Measurements from ENCODE around the gene SNCG.
"Not testable (repeated sequence)": the region's sequence is repeated elsewhere in the genome, so short reads cannot be mapped to it uniquely, and the experiment has no call there.

Gene SNCG

DNA sequence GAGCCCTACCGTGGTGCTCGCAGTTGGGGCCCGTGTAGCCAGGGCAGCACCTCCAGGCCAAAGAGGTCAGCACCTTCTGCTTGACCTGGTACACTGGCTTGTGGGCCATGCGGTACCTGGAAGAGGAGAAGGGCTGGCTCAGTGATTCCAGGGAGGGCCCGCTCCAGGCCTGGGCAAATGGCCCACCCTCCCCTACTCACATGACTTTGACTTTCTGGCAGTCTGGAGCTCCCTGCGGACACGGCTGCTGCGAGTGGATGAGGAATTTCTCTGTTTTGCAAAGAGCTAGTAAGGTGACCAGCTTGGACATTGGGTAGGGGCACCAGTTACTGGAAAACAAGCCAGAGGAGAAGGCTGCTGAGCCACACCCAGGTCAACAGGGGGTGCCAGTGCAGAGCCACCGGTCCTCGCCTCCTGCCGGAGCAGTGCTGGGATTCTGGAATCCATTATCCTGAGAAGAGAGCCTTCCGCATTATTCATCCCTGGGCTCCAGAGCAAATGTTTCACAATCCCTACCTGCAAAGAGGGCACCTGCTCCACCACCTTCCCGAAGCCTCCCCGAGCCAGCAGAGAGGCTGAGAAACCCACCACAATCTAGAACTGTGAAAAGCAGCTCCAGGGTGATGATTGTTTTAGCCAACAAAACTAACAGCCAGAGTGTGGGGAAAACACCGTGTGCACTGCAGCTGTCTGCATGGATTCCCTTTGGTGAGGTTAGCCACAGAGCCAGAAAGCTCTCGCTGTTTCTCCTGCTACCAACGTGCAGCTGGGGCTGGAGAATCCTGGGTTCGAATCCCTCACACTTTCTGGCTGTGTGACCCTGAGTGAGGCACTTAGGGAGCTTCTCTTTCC, 12.8 kb upstream of the SNCG start:
- Histone ChIP-seq H3K4me3 (ENCODE audit: low read depth, low read length) (no peak overlapping the region), H3K36me3 (ENCODE audit: control insufficient read depth, insufficient read depth, low read length) (no peaks in the 10 kb centered on the region), H3K4me1 (ENCODE audit: control insufficient read depth, insufficient read depth, low read length) (peaks cover 9% of the 10 kb centered on the region), H3K27ac (ENCODE audit: low read depth, low read length) (no peak overlapping the region), H3K9me3 (ENCODE audit: control insufficient read depth, insufficient read depth, low read depth, low read length) (peaks cover 2% of the 10 kb centered on the region; the same call in 1 of the 2 replicates), H3K9ac (ENCODE audit: low read length) (no peak overlapping the region), H3K27me3 (ENCODE audit: control insufficient read depth, insufficient read depth, low read length) (no peaks in the 10 kb centered on the region)

DNA sequence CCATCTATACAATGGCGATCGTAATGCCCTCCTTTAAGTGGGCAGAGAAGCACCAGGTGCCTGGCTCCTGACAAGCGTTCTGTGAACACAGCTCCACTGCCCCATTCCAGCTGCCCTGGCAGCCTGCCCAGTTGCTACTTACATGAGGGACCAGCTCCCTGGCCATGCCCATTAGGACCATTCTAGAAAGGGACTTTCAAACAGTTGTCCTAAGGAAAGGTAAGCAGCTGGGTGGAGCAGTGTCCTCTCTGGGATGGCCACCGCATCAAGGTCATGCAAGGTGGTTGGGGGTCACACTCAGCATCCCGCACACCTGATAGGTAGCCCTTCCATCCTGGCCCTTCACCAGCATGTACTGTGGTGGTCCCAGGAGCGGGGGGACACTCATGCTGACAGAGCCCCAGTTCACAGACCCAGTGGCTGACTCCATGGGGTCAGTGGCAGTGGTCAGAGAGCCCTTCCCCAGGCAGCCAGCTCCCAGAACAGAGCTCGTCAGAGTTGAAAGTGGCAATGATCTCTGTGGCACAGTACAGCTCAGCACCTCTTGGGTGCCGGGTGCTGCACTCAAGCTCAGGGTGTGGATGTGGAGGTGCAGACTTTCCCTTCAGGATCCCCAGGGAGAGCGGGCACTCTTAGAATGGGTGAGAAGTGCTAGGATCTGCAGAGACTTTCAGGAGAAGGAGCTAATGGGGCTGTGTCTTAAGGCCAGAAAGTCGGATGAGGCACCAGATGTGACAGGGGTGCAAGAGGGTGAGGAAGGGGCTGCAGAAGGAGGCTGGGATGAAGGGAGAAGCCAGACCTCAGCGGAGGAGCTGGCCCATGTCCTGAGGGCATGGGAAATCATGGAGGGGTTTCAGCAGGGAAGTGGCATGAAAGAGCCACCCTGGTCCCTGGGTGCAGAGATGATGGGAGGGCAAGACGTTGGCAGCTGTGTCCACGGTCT, 11.9 kb upstream of the SNCG start:
- no peak overlapping the region for H3K27ac ChIP-seq (ENCODE audit: low read depth, low read length)

DNA sequence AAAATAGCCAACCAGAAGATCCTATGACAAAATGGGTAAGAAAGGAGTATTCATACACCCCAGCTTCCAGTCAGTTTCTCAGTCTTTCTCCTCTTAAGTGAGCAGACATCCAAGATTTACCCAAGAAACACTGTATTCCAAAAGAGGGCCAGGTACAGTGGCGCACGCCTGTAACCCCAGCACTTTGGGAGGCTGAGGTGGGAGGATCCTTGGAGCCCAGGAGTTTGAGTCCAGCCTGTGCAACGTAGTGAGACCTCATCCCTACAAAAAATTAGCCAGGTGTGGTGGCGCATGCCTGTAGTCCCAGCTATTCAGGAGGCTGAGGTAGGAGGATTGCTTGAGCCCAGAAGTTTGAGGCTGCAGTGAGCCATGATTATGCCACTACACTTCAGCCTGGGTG, 10.6 kb upstream of the SNCG start:
- not testable (repeated sequence) for H3K9ac ChIP-seq (ENCODE audit: low read length); H3K4me3 ChIP-seq (ENCODE audit: low read depth, low read length); H3K4me1 ChIP-seq (ENCODE audit: control insufficient read depth, insufficient read depth, low read length); H3K27me3 ChIP-seq (ENCODE audit: control insufficient read depth, insufficient read depth, low read length); H3K27ac ChIP-seq (ENCODE audit: low read depth, low read length); H3K36me3 ChIP-seq (ENCODE audit: control insufficient read depth, insufficient read depth, low read length)
- peaks cover 20% of the 10 kb centered on the region for H3K9me3 ChIP-seq (ENCODE audit: control insufficient read depth, insufficient read depth, low read depth, low read length)

More for the DNA sequence above, 11.9 kb upstream of the SNCG start:
- peaks cover 8% of the 10 kb centered on the region; the same call in 1 of the 2 replicates for H3K9me3 ChIP-seq (ENCODE audit: control insufficient read depth, insufficient read depth, low read depth, low read length)
- H3K36me3 ChIP-seq (ENCODE audit: control insufficient read depth, insufficient read depth, low read length) = no peaks in the 10 kb centered on the region
- peaks cover 9% of the 10 kb centered on the region for H3K4me1 ChIP-seq (ENCODE audit: control insufficient read depth, insufficient read depth, low read length)
- H3K9ac ChIP-seq (ENCODE audit: low read length) = no peak overlapping the region
- H3K4me3 ChIP-seq (ENCODE audit: low read depth, low read length) = no peak overlapping the region
- H3K27me3 ChIP-seq (ENCODE audit: control insufficient read depth, insufficient read depth, low read length) = no peaks in the 10 kb centered on the region

DNA sequence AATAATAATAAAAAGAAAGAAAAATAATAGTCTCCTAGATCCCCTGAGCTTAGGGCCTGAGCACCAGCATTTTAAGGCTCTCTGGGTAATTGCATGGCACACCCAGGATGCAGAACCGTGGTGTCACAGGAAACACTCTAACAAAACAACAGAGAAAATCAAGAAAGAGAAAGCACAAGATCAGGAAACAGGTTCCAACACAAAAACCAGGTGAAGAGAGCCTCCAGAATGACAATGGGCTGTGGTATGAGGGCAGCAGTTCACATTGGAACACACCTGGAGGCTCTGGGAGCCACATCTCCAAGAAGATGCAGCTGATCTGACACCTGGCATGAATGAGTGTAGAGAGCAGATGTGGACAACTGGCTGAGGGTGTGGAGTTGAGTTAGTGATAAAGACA, 8.1 kb upstream of the SNCG start:
- Histone ChIP-seq H3K9me3 (ENCODE audit: control insufficient read depth, insufficient read depth, low read depth, low read length) (peaks cover 24% of the 10 kb centered on the region), H3K27ac (ENCODE audit: low read depth, low read length) (no peak overlapping the region), H3K4me1 (ENCODE audit: control insufficient read depth, insufficient read depth, low read length) (peaks cover 25% of the 10 kb centered on the region)

DNA sequence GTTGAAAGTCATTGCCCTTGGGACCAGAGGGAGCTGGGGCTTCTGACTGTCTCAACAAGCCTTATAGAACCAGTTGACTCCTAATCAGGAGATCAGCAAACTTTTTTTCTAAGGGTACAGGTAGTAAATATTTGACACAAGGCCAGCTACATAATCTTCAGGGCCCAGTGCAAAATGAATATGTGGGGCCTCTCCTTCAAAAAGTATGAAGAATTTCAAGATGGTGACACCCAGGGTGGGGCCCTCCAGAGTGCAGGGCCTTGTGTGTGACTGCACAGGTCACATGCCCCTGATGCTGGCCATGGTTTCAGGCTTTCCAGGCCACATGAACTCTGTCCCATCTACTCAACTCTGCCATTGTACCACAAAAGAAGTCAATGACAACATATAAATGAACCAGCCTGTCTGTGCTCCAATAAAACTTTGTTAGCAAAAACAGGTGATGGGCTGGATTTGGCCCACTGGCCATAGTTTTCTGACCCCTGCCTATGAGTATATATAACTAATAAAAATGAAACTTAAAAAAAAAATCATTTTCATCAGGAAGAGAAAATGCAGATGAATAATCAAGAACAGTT, 7.1 kb upstream of the SNCG start:
- no peaks in the 10 kb centered on the region for H3K27me3 ChIP-seq (ENCODE audit: control insufficient read depth, insufficient read depth, low read length)
- no peaks in the 10 kb centered on the region for H3K36me3 ChIP-seq (ENCODE audit: control insufficient read depth, insufficient read depth, low read length)
- no peak overlapping the region for H3K4me3 ChIP-seq (ENCODE audit: low read depth, low read length)
- no peak overlapping the region for H3K9ac ChIP-seq (ENCODE audit: low read length)
- H3K27ac ChIP-seq (ENCODE audit: low read depth, low read length) = no peak overlapping the region
- H3K9me3 ChIP-seq (ENCODE audit: control insufficient read depth, insufficient read depth, low read depth, low read length) = peaks cover 24% of the 10 kb centered on the region
- peaks cover 28% of the 10 kb centered on the region for H3K4me1 ChIP-seq (ENCODE audit: control insufficient read depth, insufficient read depth, low read length)

More for the DNA sequence above, 8.1 kb upstream of the SNCG start:
- no peak overlapping the region for H3K4me3 ChIP-seq (ENCODE audit: low read depth, low read length)
- H3K27me3 ChIP-seq (ENCODE audit: control insufficient read depth, insufficient read depth, low read length) = no peaks in the 10 kb centered on the region
- H3K9ac ChIP-seq (ENCODE audit: low read length) = no peak overlapping the region
- H3K36me3 ChIP-seq (ENCODE audit: control insufficient read depth, insufficient read depth, low read length) = no peaks in the 10 kb centered on the region

DNA sequence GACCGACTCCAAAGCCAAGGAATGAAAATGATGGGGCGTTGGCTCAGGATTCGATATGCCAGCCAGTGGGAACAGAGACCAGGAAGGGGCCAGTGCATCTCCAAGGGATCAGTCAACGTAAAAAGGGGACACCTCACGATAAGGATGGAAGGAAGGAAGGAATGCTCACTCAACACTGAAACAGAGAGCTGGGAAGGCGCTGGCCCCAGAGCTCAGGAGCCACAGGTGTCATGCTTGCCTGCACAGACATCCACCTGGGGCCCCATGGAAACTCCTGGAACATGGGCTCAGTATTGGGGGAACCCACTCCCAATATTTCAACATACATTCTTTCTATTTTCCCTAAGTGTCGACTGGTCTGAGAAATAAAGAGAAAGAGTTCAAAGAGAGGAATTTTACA, 6.3 kb upstream of the SNCG start:
- H3K36me3 ChIP-seq (ENCODE audit: control insufficient read depth, insufficient read depth, low read length) = no peaks in the 10 kb centered on the region
- H3K9me3 ChIP-seq (ENCODE audit: control insufficient read depth, insufficient read depth, low read depth, low read length) = peaks cover 24% of the 10 kb centered on the region
- H3K27ac ChIP-seq (ENCODE audit: low read depth, low read length) = no peak overlapping the region
- no peak overlapping the region for H3K4me3 ChIP-seq (ENCODE audit: low read depth, low read length)
- H3K9ac ChIP-seq (ENCODE audit: low read length) = no peak overlapping the region
- no peaks in the 10 kb centered on the region for H3K27me3 ChIP-seq (ENCODE audit: control insufficient read depth, insufficient read depth, low read length)
- H3K4me1 ChIP-seq (ENCODE audit: control insufficient read depth, insufficient read depth, low read length) = peaks cover 35% of the 10 kb centered on the region

DNA sequence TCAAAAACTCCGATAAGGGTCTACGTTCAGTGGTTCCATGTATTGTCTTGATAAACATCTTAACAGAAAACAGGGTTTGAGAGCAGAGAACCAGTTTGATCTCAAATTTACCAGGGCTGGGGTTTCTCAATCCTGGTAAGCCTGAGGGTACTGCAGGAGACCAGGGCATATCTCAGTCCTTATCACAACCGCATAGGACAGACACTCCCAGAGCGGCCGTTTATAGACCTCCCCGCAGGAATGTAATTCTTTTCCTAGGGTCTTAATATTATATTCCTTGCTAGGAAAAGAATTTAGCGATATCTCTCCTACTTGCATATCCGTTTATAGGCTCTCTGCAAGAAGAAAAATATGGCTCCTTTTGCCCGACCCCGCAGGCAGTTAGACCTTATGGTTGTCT, 5.7 kb upstream of the SNCG start:
- Histone ChIP-seq H3K4me1 (ENCODE audit: control insufficient read depth, insufficient read depth, low read length) (peaks cover 41% of the 10 kb centered on the region), H3K9me3 (ENCODE audit: control insufficient read depth, insufficient read depth, low read depth, low read length) (peaks cover 24% of the 10 kb centered on the region)
- H3K4me3 ChIP-seq (ENCODE audit: low read depth, low read length); H3K36me3 ChIP-seq (ENCODE audit: control insufficient read depth, insufficient read depth, low read length); H3K27ac ChIP-seq (ENCODE audit: low read depth, low read length); H3K27me3 ChIP-seq (ENCODE audit: control insufficient read depth, insufficient read depth, low read length); H3K9ac ChIP-seq (ENCODE audit: low read length): not testable (repeated sequence)

DNA sequence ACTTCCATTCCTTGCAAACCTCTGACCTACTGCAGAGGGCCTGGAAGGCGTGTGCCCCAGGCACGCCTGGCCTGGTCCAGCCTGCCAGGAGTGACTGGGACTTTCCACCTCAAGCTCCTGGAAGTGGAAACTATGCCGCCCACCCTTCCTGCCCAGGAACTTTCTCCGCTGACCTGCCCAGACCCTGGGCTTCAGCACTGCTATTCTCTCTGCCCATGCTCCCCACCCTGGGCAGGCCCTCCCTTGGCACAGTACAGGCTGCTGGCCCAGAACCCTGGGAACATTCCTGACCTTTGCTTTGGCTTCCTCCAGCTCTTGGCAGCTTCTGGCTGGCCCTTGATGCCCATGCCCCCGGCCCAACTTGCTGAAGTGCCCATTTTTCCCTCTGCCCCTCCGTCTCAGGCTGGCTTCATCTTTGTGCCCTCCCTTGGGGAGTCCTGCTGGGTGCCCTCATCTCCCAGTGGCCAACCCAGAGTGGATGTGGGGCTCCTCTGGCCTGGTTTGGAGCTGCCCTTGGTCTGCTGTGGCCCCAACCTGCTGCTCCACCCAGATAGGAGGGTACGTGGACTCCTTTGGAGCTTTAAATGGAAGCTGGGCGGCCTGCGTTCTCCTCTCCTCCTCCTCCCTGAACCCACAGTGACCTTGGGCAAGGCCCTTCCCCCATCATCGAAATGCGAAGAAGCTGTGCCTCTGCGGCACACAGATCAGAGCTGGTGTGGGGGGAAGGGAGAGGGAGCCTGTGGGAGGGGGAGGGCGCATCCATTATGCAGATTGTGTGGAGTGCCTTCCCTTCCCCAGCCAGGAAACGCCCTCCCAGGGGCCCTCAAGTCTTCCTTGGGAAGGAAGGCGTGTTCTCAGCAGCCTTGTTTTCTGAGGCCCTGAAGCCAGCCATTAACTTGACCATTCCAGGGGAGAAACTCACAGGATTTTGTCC, 4.4 kb upstream of the SNCG start:
- Histone ChIP-seq H3K9me3 (ENCODE audit: control insufficient read depth, insufficient read depth, low read depth, low read length) (peaks cover 24% of the 10 kb centered on the region), H3K4me1 (ENCODE audit: control insufficient read depth, insufficient read depth, low read length) (peaks cover 53% of the 10 kb centered on the region), H3K4me3 (ENCODE audit: low read depth, low read length) (peak overlapping the region; percentile 18), H3K27me3 (ENCODE audit: control insufficient read depth, insufficient read depth, low read length) (no peaks in the 10 kb centered on the region), H3K9ac (ENCODE audit: low read length) (peak overlapping the region; percentile 50), H3K27ac (ENCODE audit: low read depth, low read length) (peak overlapping the region; percentile 79), H3K36me3 (ENCODE audit: control insufficient read depth, insufficient read depth, low read length) (no peaks in the 10 kb centered on the region)

DNA sequence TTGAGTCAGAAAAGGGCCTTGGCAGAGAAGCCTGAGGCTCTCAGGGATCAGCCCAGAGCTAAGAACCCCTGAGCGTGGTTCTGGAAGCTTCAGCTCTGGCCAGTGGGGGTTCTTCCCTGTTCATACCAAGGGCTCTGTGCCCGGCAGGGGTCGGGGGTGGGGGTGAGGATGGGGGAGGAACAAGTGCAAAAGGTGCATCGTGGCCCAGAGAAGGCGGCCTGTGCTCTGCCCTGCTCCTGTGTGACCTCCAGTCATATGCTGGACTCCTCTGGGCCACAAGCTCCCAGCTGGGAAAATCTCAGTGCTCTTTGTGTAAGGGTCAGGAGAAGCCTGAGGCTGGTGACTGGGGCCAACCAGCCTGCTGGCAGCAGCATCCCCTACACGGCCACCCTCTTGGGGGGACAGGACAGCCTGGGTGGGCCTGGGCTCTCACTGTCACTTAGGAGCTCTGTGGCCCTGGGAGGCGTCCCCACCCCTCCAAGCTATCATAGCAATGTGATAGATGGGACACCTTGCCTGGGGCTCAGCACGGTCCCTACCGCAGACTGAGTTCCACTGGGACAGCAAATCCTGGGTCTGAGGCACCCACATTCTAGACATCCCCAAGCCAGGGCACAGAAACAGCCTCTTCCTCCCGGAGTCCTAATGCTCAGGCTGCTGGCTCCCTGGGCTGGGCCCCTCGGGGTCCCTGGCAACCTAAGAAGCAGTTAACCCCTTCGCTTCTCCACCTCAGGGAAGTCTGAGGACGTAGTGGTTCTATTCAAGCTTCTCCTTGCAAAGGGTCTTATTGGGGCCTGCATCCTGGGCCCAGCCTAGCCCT, 3.5 kb upstream of the SNCG start:
- peaks cover 62% of the 10 kb centered on the region for H3K4me1 ChIP-seq (ENCODE audit: control insufficient read depth, insufficient read depth, low read length)
- H3K36me3 ChIP-seq (ENCODE audit: control insufficient read depth, insufficient read depth, low read length) = no peaks in the 10 kb centered on the region
- H3K9ac ChIP-seq (ENCODE audit: low read length) = peak overlapping the region; percentile 66
- H3K27me3 ChIP-seq (ENCODE audit: control insufficient read depth, insufficient read depth, low read length) = no peaks in the 10 kb centered on the region
- H3K9me3 ChIP-seq (ENCODE audit: control insufficient read depth, insufficient read depth, low read depth, low read length) = peaks cover 24% of the 10 kb centered on the region
- H3K27ac ChIP-seq (ENCODE audit: low read depth, low read length) = peak overlapping the region; percentile 79
- peak overlapping the region; percentile 10; the same call in 1 of the 2 replicates for H3K4me3 ChIP-seq (ENCODE audit: low read depth, low read length)
